A172 (cell line): ENCODE data around the gene DAB1. TPM values are rescaled to one million over a fixed set of nuclear protein-coding genes. Genes with fewer than 3 reads are reported as not detected.

Experiments used
- DNase-seq: peaks from one replicate; pipeline ENCODE4 v3.0.0-alpha.2; 2015; ENCODE audit warnings: low spot score
- total RNA-seq: library from RNA; depleted of rRNA; stranded (reverse); fragments of >200 nt; shearing (Covaris generic); gene quantifications from 2 replicates; pipeline ENCODE4 v1.2.3, GENCODE V29; 2014

The DAB1 gene
- total RNA-seq, 1 experiment from 2014 or later, result not detected

- no peak for DNase-seq
Measured at GRCh38 chr1:56979986-56980755, 443.7 kb downstream of the DAB1 start.

- DNase-seq, result no peak
Measured at GRCh38 chr1:56978819-56979218, 445.0 kb downstream of the DAB1 start.

GRCh38 chr1:56977910-56978309 is 445.9 kb downstream of the DAB1 start:
- DNase-seq, result no peak

- no peak for DNase-seq
Measured at GRCh38 chr1:56975446-56975845, 448.4 kb downstream of the DAB1 start.

GRCh38 chr1:56973923-56974742 is 449.7 kb downstream of the DAB1 start:
- no peak for DNase-seq

DNA sequence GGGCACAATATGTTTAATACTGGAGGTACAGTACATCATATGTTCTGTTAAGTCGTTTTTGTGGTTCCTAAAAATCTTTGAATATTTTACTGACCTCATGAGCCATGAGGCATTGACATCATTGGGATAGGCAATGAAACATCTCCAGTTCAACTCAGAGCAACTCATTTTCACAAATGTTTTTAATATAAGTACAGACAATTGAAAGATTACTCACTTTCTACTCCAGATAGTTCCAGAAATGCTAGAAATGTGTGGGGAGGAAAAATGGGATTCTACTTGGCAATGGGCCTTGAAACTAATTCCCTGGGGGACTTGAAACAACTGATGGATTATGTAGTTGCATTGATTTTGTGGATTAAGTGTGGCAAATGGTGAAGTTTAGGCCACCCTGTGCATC is 450.9 kb downstream of the DAB1 start:
- DNase-seq, result no peak

DNA sequence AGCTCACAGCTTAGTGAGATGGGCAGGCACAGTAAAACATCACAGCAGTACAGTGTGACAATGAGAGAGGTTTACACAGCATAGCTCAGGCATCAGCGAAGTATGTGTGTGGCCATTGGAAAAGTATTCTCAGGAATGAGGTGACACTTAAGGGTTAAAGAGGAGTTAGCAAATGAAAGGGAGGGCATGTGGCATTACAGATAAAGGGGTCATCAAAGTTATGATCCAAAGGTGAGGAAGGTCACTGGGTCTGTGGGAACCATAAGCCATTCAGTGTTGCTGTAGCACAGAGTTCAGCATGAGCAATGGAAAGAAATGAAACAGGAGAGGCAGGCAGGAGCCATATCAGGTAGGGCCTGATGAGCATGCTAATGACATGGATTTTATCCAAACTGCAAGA is 453.6 kb downstream of the DAB1 start:
- DNase-seq, result no peak

DNA sequence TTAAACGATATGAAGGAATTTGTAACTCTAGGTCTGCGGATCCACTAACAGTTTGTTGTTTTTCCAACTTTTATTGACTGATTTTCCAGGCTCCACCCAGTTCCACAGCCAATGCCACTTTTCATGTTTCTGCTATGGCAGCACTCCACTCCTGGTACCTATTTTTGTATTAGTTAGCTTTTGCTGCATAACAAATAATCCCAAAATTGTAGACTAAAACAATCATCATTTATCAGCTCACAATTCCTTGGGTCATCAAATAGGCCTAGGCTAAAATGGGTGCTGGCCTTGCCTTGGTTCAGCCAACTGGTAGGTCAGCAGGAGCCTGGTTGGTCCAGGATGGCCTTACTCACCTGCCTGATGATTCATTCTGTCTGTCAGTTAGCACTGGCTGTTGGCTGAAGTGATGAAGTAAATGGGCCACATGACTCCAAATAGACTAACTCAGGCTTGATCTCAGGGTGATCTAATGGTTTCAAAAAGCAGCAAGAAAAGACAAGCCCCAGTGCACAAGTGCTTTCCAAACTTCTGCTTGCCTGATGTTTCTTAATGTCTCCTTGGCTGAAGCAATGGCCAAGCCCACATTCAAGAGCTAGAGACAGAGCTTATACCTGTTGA is 454.9 kb downstream of the DAB1 start:
- DNase-seq, result no peak

- no peak for DNase-seq
Measured at GRCh38 chr1:56967900-56968832, 455.7 kb downstream of the DAB1 start.

DNA sequence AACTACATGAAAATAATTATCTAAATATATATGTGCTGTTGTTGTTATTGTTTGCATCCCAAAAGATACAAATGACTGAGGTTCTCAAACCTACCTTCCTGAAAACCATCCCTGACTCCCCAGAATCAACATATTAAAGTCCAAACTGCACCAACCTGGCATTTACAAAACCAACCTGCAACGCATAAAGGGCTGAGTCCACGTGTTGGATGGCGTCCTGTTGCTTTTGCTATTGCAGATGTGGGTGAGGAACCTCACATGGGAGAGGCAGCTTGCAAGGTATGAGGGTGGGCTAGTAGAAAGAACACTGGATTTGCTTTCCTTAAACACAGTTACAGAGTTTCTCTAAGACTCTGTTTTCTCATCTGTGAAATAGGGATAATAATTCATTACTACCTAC is 456.5 kb downstream of the DAB1 start:
- no peak for DNase-seq

DNA sequence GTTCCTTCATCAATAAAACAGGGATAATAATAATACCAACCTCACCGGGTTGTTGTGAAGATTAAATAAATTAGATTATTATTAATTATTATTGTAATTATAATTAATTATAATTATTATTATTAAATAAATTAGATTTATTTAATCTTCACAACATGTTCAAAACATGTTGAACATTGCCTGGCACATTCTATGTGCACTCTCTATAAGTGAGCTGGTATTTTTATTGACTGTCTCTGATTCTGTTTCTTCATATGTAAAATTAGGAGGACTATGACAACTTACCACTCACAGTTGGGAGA is 457.2 kb downstream of the DAB1 start:
- DNase-seq, result no peak

GRCh38 chr1:56965916-56966697 is 457.8 kb downstream of the DAB1 start, which contains the start of gene C8B:
C8B (minus strand) TSS chr1:56966015; CDS start chr1:56965948, 67 bp downstream.
- DNase-seq, result no peak

GRCh38 chr1:56965191-56965590 is 458.7 kb downstream of the DAB1 start:
- DNase-seq, result no peak

DNA sequence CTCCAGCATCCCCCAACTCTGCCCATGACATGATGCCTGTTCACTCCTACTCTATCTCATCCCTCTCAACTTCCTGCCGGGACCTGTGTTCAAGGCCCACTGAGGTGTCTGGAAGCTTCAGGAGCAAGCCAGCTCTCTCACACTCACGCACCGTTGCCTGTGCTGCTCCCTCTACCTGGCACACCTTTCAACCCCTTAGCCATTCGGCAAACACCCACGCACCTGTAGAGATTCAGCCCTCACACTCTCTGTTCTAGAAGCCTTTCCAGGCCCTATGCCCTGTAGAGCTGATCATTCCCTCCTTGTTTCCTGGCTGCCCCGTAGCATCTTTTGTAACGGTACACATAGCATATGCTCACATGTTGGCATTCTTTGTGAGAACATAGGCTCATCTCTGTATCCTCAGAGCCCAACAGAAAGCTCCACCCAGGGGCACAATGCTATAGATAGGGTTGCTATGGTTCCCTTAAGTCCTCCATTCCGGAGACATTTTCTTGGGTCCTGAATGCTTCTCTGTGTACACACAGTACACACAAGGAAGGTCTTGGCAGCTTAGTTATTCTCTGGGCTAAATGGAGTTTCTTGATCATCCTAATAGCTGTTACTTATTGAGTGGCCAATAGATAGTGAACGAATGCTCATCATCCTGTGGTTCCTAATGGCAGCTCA is 459.4 kb downstream of the DAB1 start:
- DNase-seq, result no peak

DNA sequence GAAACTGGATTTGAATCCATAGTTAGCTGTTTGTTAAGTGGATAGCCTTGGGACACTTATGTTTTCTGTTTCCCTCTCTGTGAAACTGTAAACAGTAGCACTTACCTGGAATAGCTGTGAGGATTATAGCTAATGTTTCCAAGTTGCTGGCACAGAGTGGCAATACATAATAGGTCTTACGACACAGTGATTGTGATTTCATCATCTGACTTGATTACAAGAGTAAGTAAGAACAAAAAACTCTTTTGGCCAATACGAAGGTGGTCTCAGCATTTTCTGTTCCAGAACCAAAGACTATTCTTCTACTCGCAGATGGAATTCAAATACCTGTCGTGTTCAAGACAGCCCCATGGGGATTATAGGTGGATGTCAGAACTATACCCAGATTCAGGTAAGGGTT is 460.2 kb downstream of the DAB1 start:
- no peak for DNase-seq

DNA sequence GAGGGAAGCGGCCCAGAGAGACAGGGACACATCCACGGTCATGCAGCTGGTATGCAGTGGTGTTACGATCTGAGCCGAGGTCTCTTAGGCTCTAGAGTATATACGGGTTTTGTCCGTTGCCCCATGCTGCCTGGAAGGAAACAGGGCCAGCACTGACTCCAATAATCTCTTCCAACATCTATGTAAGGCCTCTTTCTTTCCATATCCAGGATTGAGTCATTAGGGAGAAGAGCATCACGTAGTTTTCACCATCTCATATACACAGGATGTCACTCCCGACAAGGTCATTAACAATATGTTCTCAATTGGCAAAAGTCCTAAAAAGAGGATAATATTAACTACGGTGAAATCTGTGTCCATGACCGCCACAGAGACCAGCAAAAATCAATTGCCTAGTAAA is 462.4 kb downstream of the DAB1 start:
- DNase-seq, result no peak

DNA sequence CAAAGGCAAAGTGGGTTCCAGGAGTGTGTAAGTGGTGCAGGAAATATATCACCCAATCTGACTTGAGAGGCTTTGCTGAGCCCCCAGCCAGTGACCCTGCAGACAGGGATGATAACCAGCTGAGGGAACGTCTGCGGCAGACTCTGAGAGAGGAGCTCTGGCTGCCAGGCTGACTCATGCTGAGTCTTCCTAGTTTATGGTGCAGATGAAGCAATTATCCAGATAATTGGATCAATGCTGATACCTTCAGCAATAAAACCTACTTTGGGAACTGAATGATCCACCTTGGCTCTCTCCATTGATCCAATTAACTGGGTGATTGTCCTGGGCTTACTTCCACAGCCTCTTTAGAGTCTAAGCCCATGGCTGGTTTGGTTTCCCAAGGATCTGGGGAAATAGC is 465.3 kb downstream of the DAB1 start:
- DNase-seq, result no peak

DNA sequence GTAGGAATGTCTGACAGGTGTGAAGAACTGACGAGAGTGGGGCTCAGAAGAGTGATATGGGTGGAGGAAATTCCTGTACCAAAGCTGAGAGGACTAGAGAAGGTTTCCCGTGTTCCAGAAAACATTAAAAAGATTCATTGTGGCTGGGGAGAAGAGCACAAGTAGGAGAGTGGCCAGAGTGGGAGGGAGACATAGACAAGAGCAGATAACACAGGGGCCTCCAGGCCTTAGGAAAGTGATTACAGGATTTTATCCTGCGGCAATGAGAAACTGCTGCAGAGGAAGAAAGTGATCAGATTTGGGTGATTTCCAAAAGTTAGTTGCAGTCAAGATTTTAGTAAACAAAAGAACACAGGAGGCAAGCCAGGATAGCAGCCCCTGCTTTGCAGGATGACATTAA is 465.9 kb downstream of the DAB1 start:
- no peak for DNase-seq

DNA sequence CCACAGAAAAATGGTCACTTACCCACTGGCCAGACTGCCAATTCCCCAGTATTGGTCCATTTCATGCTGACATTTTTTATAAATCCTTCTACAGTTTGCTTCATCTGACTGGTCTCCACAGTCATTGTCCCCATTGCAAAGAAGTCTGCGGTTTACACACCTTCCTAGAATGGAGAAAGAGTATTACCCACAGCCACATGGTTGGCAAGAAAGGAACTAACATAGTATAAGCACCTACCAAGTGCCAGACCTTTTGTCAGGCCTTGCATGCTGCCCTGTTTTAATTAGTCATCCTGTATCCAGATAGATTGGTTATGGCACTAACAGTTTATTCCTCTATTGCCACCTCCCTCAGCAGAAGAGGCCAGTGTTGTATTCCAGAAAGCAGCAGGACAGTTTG is 469.2 kb downstream of the DAB1 start:
- DNase-seq, result no peak

GRCh38 chr1:56953386-56953785 is 470.5 kb downstream of the DAB1 start:
- DNase-seq, result no peak
